GM12878 (cell line): ENCODE data around the gene TTC39C. TPM values are rescaled to one million over a fixed set of nuclear protein-coding genes. Genes with fewer than 3 reads are reported as not detected.

Source experiments
- ATAC-seq: fragments of 200-7000 bp; cut with Tn5 transposase; 3 replicates; pipeline ENCODE4 v1.9.1; 2020; ENCODE audit warnings: mild to moderate bottlenecking, moderate library complexity
- BruUV-seq: library from RNA; stranded (reverse); fragments of 400-500 nt; replicated peaks from 2 replicates; lab custom pipeline; 2021; lab: Mats Ljungman, UMichigan
- CTCF ChIA-PET: fragments of 300-600 bp; sonication (Branson Sonifier 250); formaldehyde crosslinking; extraction: SDS; loops from one replicate; lab custom pipeline; 2021; ENCODE audit warnings: inconsistent platforms; lab: Yijun Ruan, JAX
- POLR2A ChIA-PET: fragments of 350-600 bp; formaldehyde crosslinking; extraction: SDS; loops from one replicate; lab custom pipeline; 2021; ENCODE audit warnings: inconsistent platforms; lab: Charles Lee
- RAD21 ChIA-PET: fragments of 300-600 bp; sonication (Branson Sonifier 250); formaldehyde crosslinking; loops from one replicate; lab custom pipeline; 2023; ENCODE audit warnings: antibody characterized with exemption; ENCODE audit not compliant: unreplicated experiment; lab: Charles Lee
- SMC1A ChIA-PET: fragments of 300-600 bp; sonication (Branson Sonifier 250); formaldehyde crosslinking; loops from one replicate; lab custom pipeline; 2023; ENCODE audit not compliant: unreplicated experiment, uncharacterized antibody; lab: Charles Lee
- DNase-seq: peaks from one replicate; pipeline ENCODE4 v3.0.0-alpha.2; 2011; ENCODE audit warnings: low read depth, low spot score
- FAIRE-seq: peaks from 3 replicates; lab custom pipeline; 2011; peaks lifted over from hg19 to GRCh38; lab: Jason Lieb, UNC
- H2AFZ ChIP-seq: 2 replicates; pipeline ENCODE4 v1.6.0; 2011; ENCODE audit warnings: low read depth, low read length, control low read depth; ENCODE audit not compliant: control insufficient read depth
- H3K27ac ChIP-seq: 2 replicates; pipeline ENCODE4 v1.5.1; 2011; ENCODE audit warnings: control low read depth; ENCODE audit not compliant: control insufficient read depth, insufficient read depth
- H3K27me3 ChIP-seq, 2 experiments: replicated peaks in 1 of 2; 2 replicates each; pipeline versions ENCODE4 v1.6.0 to v1.6.1; 2011; ENCODE audit warnings: low read length in 1 of 2; ENCODE audit not compliant: control insufficient read depth in 2 of 2, insufficient read depth in 2 of 2
- H3K36me3 ChIP-seq, 2 experiments: 2 replicates each; pipeline ENCODE4 v1.5.1; 2011; ENCODE audit warnings: low read length in 1 of 2; ENCODE audit not compliant: control insufficient read depth in 2 of 2, insufficient read depth in 2 of 2
- H3K4me1 ChIP-seq: 2 replicates; pipeline ENCODE4 v1.6.1; 2011; ENCODE audit warnings: mild to moderate bottlenecking, low read length, moderate library complexity, mixed read lengths; ENCODE audit not compliant: control insufficient read depth, insufficient read depth
- H3K4me2 ChIP-seq: 2 replicates; pipeline ENCODE4 v1.6.0; 2011; ENCODE audit warnings: control low read depth; ENCODE audit not compliant: control insufficient read depth, insufficient read depth
- H3K4me3 ChIP-seq: fragments of 200-600 bp; sonication (generic); 2 replicates; pipeline ENCODE4 v1.5.1; 2016
- H3K79me2 ChIP-seq: 2 replicates; pipeline ENCODE4 v1.6.0; 2011; ENCODE audit warnings: low read length; ENCODE audit not compliant: control insufficient read depth, insufficient read depth
- H3K9ac ChIP-seq: 2 replicates; pipeline ENCODE4 v1.8.0; 2011; ENCODE audit warnings: low read length, control low read depth, mixed read lengths; ENCODE audit not compliant: control insufficient read depth, insufficient read depth
- H3K9me3 ChIP-seq: replicated peaks from 3 replicates; pipeline ENCODE4 v1.5.1; 2011; ENCODE audit warnings: mild to moderate bottlenecking, low read length; ENCODE audit not compliant: control insufficient read depth, insufficient read depth
- H4K20me1 ChIP-seq: 2 replicates; pipeline ENCODE4 v1.6.0; 2011; ENCODE audit not compliant: control insufficient read depth, insufficient read depth
- CBX5 ChIP-seq: sonication (generic); IDR thresholded peaks from 2 replicates; pipeline ENCODE4 v1.6.1; 2016; ENCODE audit warnings: low read depth, moderate library complexity, mild to moderate bottlenecking, inconsistent platforms
- CEBPB ChIP-seq, 2 experiments: fragments of 150-350 bp in 1 of 2; IDR thresholded peaks; 2 replicates each; pipeline ENCODE4 v1.6.1; 2012 to 2014; ENCODE audit warnings: low read depth in 2 of 2, low read length in 2 of 2, borderline replicate concordance in 1 of 2, inconsistent platforms in 1 of 2
- HCFC1 ChIP-seq: fragments of 150-350 bp; IDR thresholded peaks from 2 replicates; pipeline ENCODE4 v1.6.1; 2014; ENCODE audit warnings: low read length
- HDAC2 ChIP-seq: fragments of 200-600 bp; sonication (generic); IDR thresholded peaks from 2 replicates; pipeline ENCODE4 v1.6.1; 2017
- NR2C2 ChIP-seq: IDR thresholded peaks from 2 replicates; pipeline ENCODE4 v1.6.1; 2011; ENCODE audit warnings: borderline replicate concordance, low read depth; ENCODE audit not compliant: control insufficient read depth, insufficient read length
- POLR2AphosphoS5 ChIP-seq: IDR thresholded peaks from 2 replicates; pipeline ENCODE4 v1.6.1; 2011; ENCODE audit warnings: mild to moderate bottlenecking, low read length, inconsistent platforms
- POU2F2 ChIP-seq: IDR thresholded peaks from 3 replicates; pipeline ENCODE4 v1.6.1; 2011; ENCODE audit warnings: low read depth, mild to moderate bottlenecking, low read length, borderline replicate concordance
- TCF12 ChIP-seq: IDR thresholded peaks from 2 replicates; pipeline ENCODE4 v1.6.1; 2011; ENCODE audit warnings: low read depth, mild to moderate bottlenecking, low read length
- TCF3 ChIP-seq: IDR thresholded peaks from 2 replicates; pipeline ENCODE4 v1.6.1; 2012; ENCODE audit warnings: low read depth, mild to moderate bottlenecking, low read length, borderline replicate concordance; ENCODE audit not compliant: insufficient read depth
- YBX1 ChIP-seq: fragments of 450-650 bp; IDR thresholded peaks from 2 replicates; pipeline ENCODE4 v1.6.1; 2016; ENCODE audit warnings: antibody characterized with exemption
- WGBS: methylation state at CpG from one replicate; pipeline ENCODE4 v1.1.6; 2016; ENCODE audit warnings: low lambda C conversion rate; ENCODE audit not compliant: insufficient replicate concordance, insufficient coverage; ENCODE audit errors: missing lambda C conversion rate; 5-methylcytosine and 5-hydroxymethylcytosine counted together
- in situ Hi-C: fragments of 300-500 bp; cut with MboI; formaldehyde crosslinking; loops from 9 replicates; pipeline ENCODE4 v1.14.3; 2018; ENCODE audit warnings: mixed read lengths
- intact Hi-C: fragments of 100-400 bp; cut with micrococcal nuclease; formaldehyde crosslinking; loops from one replicate; pipeline ENCODE4 v1.14.2; 2022; ENCODE audit not compliant: unreplicated experiment
- polyA plus RNA-seq, 11 experiments: library from polyadenylated mRNA; depleted of rRNA in 4 of 11; unstranded in 6 of 11; stranded (reverse) in 5 of 11; fragments of >200 nt; fragmentation: Nextera tagmentation in 4 of 11; fragmentation: Illumina TruSeq in 1 of 11; extraction: Ambion mirVana in 4 of 11; extraction: Trizol in 1 of 11; gene quantifications; 1 replicate in 1 of 11; 2 replicates in 10 of 11; pipeline versions ENCODE4 v1.2.1 to v1.2.3, GENCODE V29; 2011 to 2016; ENCODE audit warnings: inconsistent platforms in 2 of 11, missing spikeins in 2 of 11, low read depth in 1 of 11
- total RNA-seq, 4 experiments: library from RNA; depleted of rRNA in 3 of 4; stranded (reverse); fragments of >200 nt in 3 of 4; fragmentation: Illumina TruSeq in 1 of 4; extraction: Trizol in 1 of 4; gene quantifications; 2 replicates each; pipeline versions ENCODE4 v1.2.1 to v1.2.3, GENCODE V29; 2013 to 2021
- TF ChIP-seq, protein P1 (sequence below): fragments of 450-650 bp; formaldehyde crosslinking; IDR thresholded peaks from 2 replicates; pipeline ENCODE4 v1.4.0; 2020; ENCODE audit warnings: mild to moderate bottlenecking, moderate library complexity
- TF ChIP-seq, protein P2 (sequence below): fragments of 450-650 bp; formaldehyde crosslinking; IDR thresholded peaks from 2 replicates; pipeline ENCODE4 v1.5.0; 2022; ENCODE audit warnings: mild to moderate bottlenecking, missing genetic modification characterization
- TF ChIP-seq, protein P3 (sequence below): IDR thresholded peaks from 2 replicates; pipeline ENCODE4 v1.6.1; 2011; ENCODE audit warnings: borderline replicate concordance, low read depth, mild to moderate bottlenecking, moderate library complexity, mixed read lengths, low read length; ENCODE audit not compliant: insufficient read depth; ENCODE audit errors: extremely low read length

The TTC39C gene
- total and polyA plus RNA-seq, 10 of the 15 experiments (the other 5 are each of a cell fraction or from before 2014, with no cell fraction given) = 21.1 to 91.0 (median 64.8) TPM

DNA sequence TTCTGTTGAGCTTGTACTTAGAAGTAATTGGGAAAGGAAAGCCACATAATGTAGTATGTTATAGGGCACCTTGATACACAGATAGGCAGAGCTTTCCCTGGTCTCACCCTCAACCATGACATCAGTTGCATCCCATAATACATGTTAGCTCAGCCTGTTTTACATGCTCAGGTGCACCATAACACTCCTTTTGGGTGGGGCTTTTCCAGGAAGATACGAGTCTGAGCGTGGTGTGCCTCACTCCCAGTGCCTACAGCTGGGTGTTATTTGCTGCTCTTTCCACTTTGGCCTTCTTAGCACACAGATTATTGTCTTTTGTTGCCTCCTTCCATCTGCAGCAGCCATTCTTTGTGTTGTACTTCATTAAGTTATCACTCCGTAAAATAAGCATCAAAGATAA, 11.9 kb downstream of the TTC39C start (continued):
- TF ChIP-seq, protein P1, sequence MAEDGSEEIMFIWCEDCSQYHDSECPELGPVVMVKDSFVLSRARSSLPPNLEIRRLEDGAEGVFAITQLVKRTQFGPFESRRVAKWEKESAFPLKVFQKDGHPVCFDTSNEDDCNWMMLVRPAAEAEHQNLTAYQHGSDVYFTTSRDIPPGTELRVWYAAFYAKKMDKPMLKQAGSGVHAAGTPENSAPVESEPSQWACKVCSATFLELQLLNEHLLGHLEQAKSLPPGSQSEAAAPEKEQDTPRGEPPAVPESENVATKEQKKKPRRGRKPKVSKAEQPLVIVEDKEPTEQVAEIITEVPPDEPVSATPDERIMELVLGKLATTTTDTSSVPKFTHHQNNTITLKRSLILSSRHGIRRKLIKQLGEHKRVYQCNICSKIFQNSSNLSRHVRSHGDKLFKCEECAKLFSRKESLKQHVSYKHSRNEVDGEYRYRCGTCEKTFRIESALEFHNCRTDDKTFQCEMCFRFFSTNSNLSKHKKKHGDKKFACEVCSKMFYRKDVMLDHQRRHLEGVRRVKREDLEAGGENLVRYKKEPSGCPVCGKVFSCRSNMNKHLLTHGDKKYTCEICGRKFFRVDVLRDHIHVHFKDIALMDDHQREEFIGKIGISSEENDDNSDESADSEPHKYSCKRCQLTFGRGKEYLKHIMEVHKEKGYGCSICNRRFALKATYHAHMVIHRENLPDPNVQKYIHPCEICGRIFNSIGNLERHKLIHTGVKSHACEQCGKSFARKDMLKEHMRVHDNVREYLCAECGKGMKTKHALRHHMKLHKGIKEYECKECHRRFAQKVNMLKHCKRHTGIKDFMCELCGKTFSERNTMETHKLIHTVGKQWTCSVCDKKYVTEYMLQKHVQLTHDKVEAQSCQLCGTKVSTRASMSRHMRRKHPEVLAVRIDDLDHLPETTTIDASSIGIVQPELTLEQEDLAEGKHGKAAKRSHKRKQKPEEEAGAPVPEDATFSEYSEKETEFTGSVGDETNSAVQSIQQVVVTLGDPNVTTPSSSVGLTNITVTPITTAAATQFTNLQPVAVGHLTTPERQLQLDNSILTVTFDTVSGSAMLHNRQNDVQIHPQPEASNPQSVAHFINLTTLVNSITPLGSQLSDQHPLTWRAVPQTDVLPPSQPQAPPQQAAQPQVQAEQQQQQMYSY (CRISPR knock-in tag) = no peak
- TF ChIP-seq HDAC2 = no peak

DNA sequence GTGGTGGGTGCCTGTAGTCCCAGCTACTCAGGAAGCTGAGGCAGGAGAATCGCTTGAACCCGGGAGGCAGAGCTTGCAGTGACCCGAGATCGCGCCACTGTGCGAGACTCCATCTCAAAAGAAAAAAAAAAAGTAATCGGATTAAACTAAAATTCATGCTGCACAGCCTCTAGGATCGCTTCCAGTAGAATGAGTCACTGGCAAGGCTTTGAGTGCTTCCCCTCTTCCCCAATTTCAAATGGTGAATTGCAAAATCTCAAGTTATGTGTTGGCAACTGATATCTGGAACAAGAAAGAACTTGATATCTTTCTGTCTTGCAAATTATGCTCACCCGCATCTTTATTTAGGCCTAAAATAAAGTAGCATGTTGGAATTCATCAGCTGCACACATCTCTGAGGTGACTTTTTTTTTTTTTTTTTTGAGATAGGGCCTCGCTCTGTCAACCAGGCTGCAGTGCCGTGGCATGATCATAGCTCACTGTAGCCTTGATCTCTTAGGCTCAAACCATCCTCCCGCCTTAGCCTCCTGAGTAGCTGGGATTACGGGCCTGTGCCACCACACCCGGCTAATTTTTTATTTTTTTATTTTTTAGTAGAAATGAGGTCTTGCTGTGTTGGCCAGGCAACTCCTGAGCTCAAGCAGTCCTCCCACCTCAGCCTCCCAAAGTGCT, 12.7 kb downstream of the TTC39C start:
- Histone ChIP-seq H3K9ac (no peak overlapping the region), H3K4me3 (no peak overlapping the region), H3K27ac (no peak overlapping the region), H3K79me2 (peaks cover 74% of the 10 kb centered on the region), H3K9me3 (no peaks in the 10 kb centered on the region), H3K36me3 (peaks cover 6 to 7% of the 10 kb centered on the region in 2 experiments; a peak in 3 of 4 replicates), H2AFZ (no peak overlapping the region), H3K27me3 (no peaks in the 10 kb centered on the region), H4K20me1 (peaks cover 3% of the 10 kb centered on the region; the same call in 1 of the 2 replicates), H3K4me1 (peaks cover 4% of the 10 kb centered on the region), H3K4me2 (no peak overlapping the region)
- FAIRE-seq (no peak), DNase-seq (no peak), ATAC-seq (no peak)
- RAD21 ChIA-PET = interaction anchor here (1.1 to 2.4 kb wide), 2 partner anchors 11 to 59 kb away, joined by 4 to 5 read pairs; no protein-coding TSS in a partner anchor
- WGBS = 80% methylated on average over 12 of the region's 14 CpGs
- POLR2A ChIA-PET = interaction anchor here (0.6 kb wide), 1 partner anchor 280 kb away, joined by 5 read pairs; no protein-coding TSS in a partner anchor
- in situ Hi-C loops (no loop called here), intact Hi-C loops (no loop called here)
- SMC1A ChIA-PET = interaction anchor here (0.8 to 1.3 kb wide), 3 partner anchors 14 to 91 kb away, joined by 3 read pairs; no protein-coding TSS in a partner anchor
- BruUV-seq = no TSS peak
- CTCF ChIA-PET = interaction anchor here (1.1 to 2.0 kb wide), 3 partner anchors 9 to 71 kb away, joined by 3 to 5 read pairs (median 4); no protein-coding TSS in a partner anchor
- TF ChIP-seq, protein P2, sequence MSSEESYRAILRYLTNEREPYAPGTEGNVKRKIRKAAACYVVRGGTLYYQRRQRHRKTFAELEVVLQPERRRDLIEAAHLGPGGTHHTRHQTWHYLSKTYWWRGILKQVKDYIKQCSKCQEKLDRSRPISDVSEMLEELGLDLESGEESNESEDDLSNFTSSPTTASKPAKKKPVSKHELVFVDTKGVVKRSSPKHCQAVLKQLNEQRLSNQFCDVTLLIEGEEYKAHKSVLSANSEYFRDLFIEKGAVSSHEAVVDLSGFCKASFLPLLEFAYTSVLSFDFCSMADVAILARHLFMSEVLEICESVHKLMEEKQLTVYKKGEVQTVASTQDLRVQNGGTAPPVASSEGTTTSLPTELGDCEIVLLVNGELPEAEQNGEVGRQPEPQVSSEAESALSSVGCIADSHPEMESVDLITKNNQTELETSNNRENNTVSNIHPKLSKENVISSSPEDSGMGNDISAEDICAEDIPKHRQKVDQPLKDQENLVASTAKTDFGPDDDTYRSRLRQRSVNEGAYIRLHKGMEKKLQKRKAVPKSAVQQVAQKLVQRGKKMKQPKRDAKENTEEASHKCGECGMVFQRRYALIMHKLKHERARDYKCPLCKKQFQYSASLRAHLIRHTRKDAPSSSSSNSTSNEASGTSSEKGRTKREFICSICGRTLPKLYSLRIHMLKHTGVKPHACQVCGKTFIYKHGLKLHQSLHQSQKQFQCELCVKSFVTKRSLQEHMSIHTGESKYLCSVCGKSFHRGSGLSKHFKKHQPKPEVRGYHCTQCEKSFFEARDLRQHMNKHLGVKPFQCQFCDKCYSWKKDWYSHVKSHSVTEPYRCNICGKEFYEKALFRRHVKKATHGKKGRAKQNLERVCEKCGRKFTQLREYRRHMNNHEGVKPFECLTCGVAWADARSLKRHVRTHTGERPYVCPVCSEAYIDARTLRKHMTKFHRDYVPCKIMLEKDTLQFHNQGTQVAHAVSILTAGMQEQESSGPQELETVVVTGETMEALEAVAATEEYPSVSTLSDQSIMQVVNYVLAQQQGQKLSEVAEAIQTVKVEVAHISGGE (CRISPR knock-in tag) = no peak
- TF ChIP-seq, protein P3, sequence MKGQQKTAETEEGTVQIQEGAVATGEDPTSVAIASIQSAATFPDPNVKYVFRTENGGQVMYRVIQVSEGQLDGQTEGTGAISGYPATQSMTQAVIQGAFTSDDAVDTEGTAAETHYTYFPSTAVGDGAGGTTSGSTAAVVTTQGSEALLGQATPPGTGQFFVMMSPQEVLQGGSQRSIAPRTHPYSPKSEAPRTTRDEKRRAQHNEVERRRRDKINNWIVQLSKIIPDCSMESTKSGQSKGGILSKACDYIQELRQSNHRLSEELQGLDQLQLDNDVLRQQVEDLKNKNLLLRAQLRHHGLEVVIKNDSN = no peak
- no peak for TF ChIP-seq POLR2AphosphoS5
- TF ChIP-seq TCF3 = no peak
- no peak for TF ChIP-seq HCFC1
- TF ChIP-seq TCF12 = no peak
- TF ChIP-seq NR2C2 = no peak
- TF ChIP-seq CEBPB (IDR thresholded peaks at IDR 0.05; ENCODE audit: borderline replicate concordance in 1 of 2, low read depth in 2 of 2, low read length in 2 of 2) = no peak
- no peak for TF ChIP-seq POU2F2
- TF ChIP-seq YBX1 = no peak
- TF ChIP-seq CBX5 = no peak
